Activated B cell treated with CpG ODN at 0.5 μM for 24 hours (primary cell): ENCODE results near the gene IFFO2. TPM values are rescaled to one million over a fixed set of nuclear protein-coding genes. Genes with fewer than 3 reads are reported as not detected.
A peak's percentile ranks its signal among the peaks of the same experiment; 100 is the strongest.

Experiments
- ATAC-seq: fragments of 200-7000 bp; cut with Tn5 transposase; one replicate; pipeline ENCODE4 v1.10.0; 2021; ENCODE audit warnings: low read depth, mild to moderate bottlenecking, moderate library complexity
- CTCF ChIA-PET: fragments of 350-600 bp; sonication (Branson Sonifier 250); formaldehyde crosslinking; loops from one replicate; lab custom pipeline; 2021; ENCODE audit warnings: antibody characterized with exemption; lab: Charles Lee
- POLR2A ChIA-PET: fragments of 350-600 bp; sonication (Branson Sonifier 250); formaldehyde crosslinking; loops from one replicate; lab custom pipeline; 2021; ENCODE audit warnings: antibody characterized with exemption; lab: Charles Lee
- DNase-seq: peaks from one replicate; pipeline ENCODE4 v3.0.0; 2022
- H3K27ac Mint-ChIP-seq: one replicate; pipeline ENCODE4 v1.8.0; 2020; ENCODE audit warnings: mixed read lengths
- H3K27me3 Mint-ChIP-seq: one replicate; pipeline ENCODE4 v1.8.0; 2021; ENCODE audit warnings: mixed read lengths
- H3K36me3 Mint-ChIP-seq: one replicate; pipeline ENCODE4 v1.8.0; 2021; ENCODE audit warnings: low read depth, mixed read lengths
- H3K4me1 Mint-ChIP-seq: one replicate; pipeline ENCODE4 v1.8.0; 2021; ENCODE audit warnings: mixed read lengths
- H3K4me3 Mint-ChIP-seq: one replicate; pipeline ENCODE4 v1.8.0; 2020; ENCODE audit warnings: mild to moderate bottlenecking, mixed read lengths
- H3K9me3 Mint-ChIP-seq: one replicate; pipeline ENCODE4 v1.8.0; 2020; ENCODE audit warnings: mixed read lengths
- CTCF ChIP-seq: fragments of 200-600 bp; IDR thresholded peaks from one replicate; pipeline ENCODE4 v1.8.0; 2022; ENCODE audit warnings: antibody characterized with exemption, mild to moderate bottlenecking
- intact Hi-C: fragments of 100-400 bp; cut with micrococcal nuclease; formaldehyde crosslinking; loops from one replicate; pipeline ENCODE4 v1.15.1; 2024
- total RNA-seq: library from RNA; stranded (reverse); gene quantifications from 2 replicates; pipeline ENCODE4 v1.2.3, GENCODE V29; 2022

IFFO2 gene
- total RNA-seq, 1 donor from 2014 or later = 13.0 TPM

- H3K27me3 Mint-ChIP-seq = peaks cover 8% of the 10 kb centered on the region
- peak overlapping the region; percentile 67 for H3K27ac Mint-ChIP-seq
- ATAC-seq = no peak
- H3K4me3 Mint-ChIP-seq = peak overlapping the region; percentile 85
- intact Hi-C loops = no loop called here
- no peaks in the 10 kb centered on the region for H3K9me3 Mint-ChIP-seq
- no peak for DNase-seq
- ChIA-PET POLR2A (interaction anchor here (0.9 to 1.0 kb wide), 2 partner anchors 25 to 27 kb away, joined by 3 read pairs; no protein-coding TSS in a partner anchor), CTCF (interaction anchor here (0.7 to 12.1 kb wide), 2 partner anchors 19 to 44 kb away, joined by 3 to 190 read pairs; no protein-coding TSS in a partner anchor)
- peaks cover 77% of the 10 kb centered on the region for H3K4me1 Mint-ChIP-seq
- H3K36me3 Mint-ChIP-seq = no peaks in the 10 kb centered on the region
- TF ChIP-seq CTCF = no peak
Measured at GRCh38 chr1:18953731-18954231, 2.7 kb downstream of the IFFO2 start.

- DNase-seq (peak; percentile 62), ATAC-seq (peak; percentile 53)
- ChIA-PET POLR2A (interaction anchor here (0.5 to 5.1 kb wide), 10 partner anchors 9 to 1501 kb away, joined by 3 to 89 read pairs (median 4); partner anchors contain the start of gene ALDH4A1), CTCF (interaction anchor here (1.1 to 12.1 kb wide), 7 partner anchors 11 to 42 kb away, joined by 3 to 190 read pairs (median 7); no protein-coding TSS in a partner anchor)
- no peaks in the 10 kb centered on the region for H3K27me3 Mint-ChIP-seq
- peak overlapping the region; percentile 98 for H3K27ac Mint-ChIP-seq
- no peaks in the 10 kb centered on the region for H3K9me3 Mint-ChIP-seq
- H3K4me3 Mint-ChIP-seq = peak overlapping the region; percentile 82
- peaks cover 85% of the 10 kb centered on the region for H3K4me1 Mint-ChIP-seq
- no peak for TF ChIP-seq CTCF
- intact Hi-C loops = loop anchor here (1.0 kb wide), 2 partner anchors 26 to 50 kb away; partner anchors contain the start of gene ALDH4A1
- no peaks in the 10 kb centered on the region for H3K36me3 Mint-ChIP-seq
Measured at GRCh38 chr1:18951818-18952391, 4.6 kb downstream of the IFFO2 start.

- no peaks in the 10 kb centered on the region for H3K27me3 Mint-ChIP-seq
- H3K27ac Mint-ChIP-seq = peak overlapping the region; percentile 98
- H3K4me3 Mint-ChIP-seq = peak overlapping the region; percentile 82
- ChIA-PET CTCF (interaction anchor here (1.1 to 12.1 kb wide), 8 partner anchors 11 to 67 kb away, joined by 3 to 190 read pairs (median 6); no protein-coding TSS in a partner anchor), POLR2A (interaction anchor here (0.6 to 5.1 kb wide), 11 partner anchors 9 to 301 kb away, joined by 3 to 89 read pairs (median 4); partner anchors contain the start of gene ALDH4A1)
- H3K36me3 Mint-ChIP-seq = no peaks in the 10 kb centered on the region
- TF ChIP-seq CTCF = no peak
- DNase-seq (peak; percentile 65), ATAC-seq (peak; percentile 53)
- H3K4me1 Mint-ChIP-seq = peaks cover 89% of the 10 kb centered on the region
- intact Hi-C loops = loop anchor here (1.0 kb wide), 2 partner anchors 25 to 49 kb away; partner anchors contain the start of gene ALDH4A1
- H3K9me3 Mint-ChIP-seq = no peaks in the 10 kb centered on the region
Measured at GRCh38 chr1:18951416-18951815, 5.1 kb downstream of the IFFO2 start.

- DNase-seq (peak; percentile 38), ATAC-seq (no peak)
- Mint-ChIP-seq H3K9me3 (no peaks in the 10 kb centered on the region), H3K4me3 (peak overlapping the region; percentile 82), H3K4me1 (peaks cover 95% of the 10 kb centered on the region), H3K27me3 (no peaks in the 10 kb centered on the region), H3K36me3 (no peaks in the 10 kb centered on the region), H3K27ac (peak overlapping the region; percentile 98)
- TF ChIP-seq CTCF = no peak
- intact Hi-C loops = loop anchor here (1.0 kb wide), 3 partner anchors 24 to 48 kb away; partner anchors contain the start of gene ALDH4A1
- ChIA-PET POLR2A (interaction anchor here (0.5 to 5.1 kb wide), 8 partner anchors 8 to 43 kb away, joined by 3 to 89 read pairs (median 4); no protein-coding TSS in a partner anchor), CTCF (interaction anchor here (0.6 to 12.1 kb wide), 9 partner anchors 12 to 66 kb away, joined by 3 to 190 read pairs (median 5); no protein-coding TSS in a partner anchor)
Measured at GRCh38 chr1:18950401-18951026, 6.0 kb downstream of the IFFO2 start.
